ENCODE measurements around the gene ARL16.

The ARL16 gene

GRCh38 chr17:81644496-81644895, 39.1 kb downstream of the ARL16 start:
- Histone ChIP-seq H3K4me1 (no peaks in the 10 kb centered on the region), H3K9me3 (no peaks in the 10 kb centered on the region), H3K4me3 (ENCODE audit: low read depth, low read length) (no peak overlapping the region), H3K36me3 (no peaks in the 10 kb centered on the region), H3K27me3 (peaks cover 26% of the 10 kb centered on the region)
- no peak for DNase-seq
- TF ChIP-seq CTCF (IDR thresholded peaks at IDR 0.05; ENCODE audit: low read depth, low read length) = no peak

- no peak overlapping the region for H3K4me3 ChIP-seq (ENCODE audit: low read depth, low read length)
- no peaks in the 10 kb centered on the region for H3K36me3 ChIP-seq
- no peak for TF ChIP-seq CTCF (IDR thresholded peaks at IDR 0.05; ENCODE audit: low read depth, low read length)
- H3K9me3 ChIP-seq = no peaks in the 10 kb centered on the region
- peaks cover 3% of the 10 kb centered on the region for H3K27me3 ChIP-seq
- peaks cover 2% of the 10 kb centered on the region; the same call in 1 of the 2 replicates for H3K4me1 ChIP-seq
- no peak for DNase-seq
Observed at GRCh38 chr17:81641825-81642489, 41.6 kb downstream of the ARL16 start.

GRCh38 chr17:81640011-81640410, 43.6 kb downstream of the ARL16 start:
- Histone ChIP-seq H3K4me3 (ENCODE audit: low read depth, low read length) (no peak overlapping the region), H3K4me1 (peaks cover 2% of the 10 kb centered on the region; the same call in 1 of the 2 replicates), H3K27me3 (no peaks in the 10 kb centered on the region), H3K36me3 (no peaks in the 10 kb centered on the region; the same call in 1 of the 2 replicates), H3K9me3 (no peaks in the 10 kb centered on the region)
- no peak for TF ChIP-seq CTCF (IDR thresholded peaks at IDR 0.05; ENCODE audit: low read depth, low read length)
- no peak for DNase-seq

GRCh38 chr17:81638683-81639082, 44.9 kb downstream of the ARL16 start:
- no peaks in the 10 kb centered on the region; the same call in 1 of the 2 replicates for H3K36me3 ChIP-seq
- H3K4me1 ChIP-seq = peaks cover 2% of the 10 kb centered on the region; the same call in 1 of the 2 replicates
- no peaks in the 10 kb centered on the region for H3K27me3 ChIP-seq
- DNase-seq = no peak
- no peaks in the 10 kb centered on the region for H3K9me3 ChIP-seq
- H3K4me3 ChIP-seq (ENCODE audit: low read depth, low read length) = no peak overlapping the region
- no peak for TF ChIP-seq CTCF (IDR thresholded peaks at IDR 0.05; ENCODE audit: low read depth, low read length)

- Histone ChIP-seq H3K4me3 (ENCODE audit: low read depth, low read length) (peak within 1 kb of the TSS; percentile 88), H3K4me1 (peaks cover 2% of the 10 kb centered on the region; the same call in 1 of the 2 replicates), H3K36me3 (peaks cover 2% of the 10 kb centered on the region), H3K27me3 (no peaks in the 10 kb centered on the region), H3K9me3 (no peaks in the 10 kb centered on the region)
- peak; percentile 90 for DNase-seq
- TF ChIP-seq CTCF (IDR thresholded peaks at IDR 0.05; ENCODE audit: low read depth, low read length) = no peak
Observed at GRCh38 chr17:81636505-81637288, 46.9 kb downstream of the ARL16 start, which contains the start of the genes NPLOC4 and TSPAN10. Gene NPLOC4, minus strand, starts transcription at chr17:81637112. Its CDS starts 182 bp downstream, at chr17:81636930. Gene TSPAN10, plus strand, starts transcription at chr17:81637196. Its CDS starts 5,217 bp downstream, at chr17:81642413.
